Measurements from ENCODE around the gene BTNL9. TPM values are rescaled to one million over a fixed set of nuclear protein-coding genes. Genes with fewer than 3 reads are reported as not detected.

BTNL9 gene
- total RNA-seq, 1 donor from 2014 or later = 99.8 TPM

- H3K4me1 ChIP-seq = peaks cover 8% of the 10 kb centered on the region
- H3K27me3 ChIP-seq = peaks cover 90% of the 10 kb centered on the region
- ATAC-seq (no peak), DNase-seq (no peak)
- H3K4me3 ChIP-seq = no peak overlapping the region
- TF ChIP-seq, protein P1, sequence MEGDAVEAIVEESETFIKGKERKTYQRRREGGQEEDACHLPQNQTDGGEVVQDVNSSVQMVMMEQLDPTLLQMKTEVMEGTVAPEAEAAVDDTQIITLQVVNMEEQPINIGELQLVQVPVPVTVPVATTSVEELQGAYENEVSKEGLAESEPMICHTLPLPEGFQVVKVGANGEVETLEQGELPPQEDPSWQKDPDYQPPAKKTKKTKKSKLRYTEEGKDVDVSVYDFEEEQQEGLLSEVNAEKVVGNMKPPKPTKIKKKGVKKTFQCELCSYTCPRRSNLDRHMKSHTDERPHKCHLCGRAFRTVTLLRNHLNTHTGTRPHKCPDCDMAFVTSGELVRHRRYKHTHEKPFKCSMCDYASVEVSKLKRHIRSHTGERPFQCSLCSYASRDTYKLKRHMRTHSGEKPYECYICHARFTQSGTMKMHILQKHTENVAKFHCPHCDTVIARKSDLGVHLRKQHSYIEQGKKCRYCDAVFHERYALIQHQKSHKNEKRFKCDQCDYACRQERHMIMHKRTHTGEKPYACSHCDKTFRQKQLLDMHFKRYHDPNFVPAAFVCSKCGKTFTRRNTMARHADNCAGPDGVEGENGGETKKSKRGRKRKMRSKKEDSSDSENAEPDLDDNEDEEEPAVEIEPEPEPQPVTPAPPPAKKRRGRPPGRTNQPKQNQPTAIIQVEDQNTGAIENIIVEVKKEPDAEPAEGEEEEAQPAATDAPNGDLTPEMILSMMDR (IDR thresholded peaks at IDR 0.05) = no peak
- no peaks in the 10 kb centered on the region for H3K9me3 ChIP-seq
- no peaks in the 10 kb centered on the region for H3K36me3 ChIP-seq
- intact Hi-C loops (cut with DNase I) = no loop called here
- H3K27ac ChIP-seq = no peak overlapping the region
Measured at GRCh38 chr5:181056431-181056830, 16.4 kb downstream of the BTNL9 start.

- H3K9me3 ChIP-seq = no peaks in the 10 kb centered on the region
- TF ChIP-seq, protein P1 (IDR thresholded peaks at IDR 0.05) = no peak
- ATAC-seq (no peak), DNase-seq (no peak)
- H3K27ac ChIP-seq = no peak overlapping the region
- H3K36me3 ChIP-seq = no peaks in the 10 kb centered on the region
- H3K4me3 ChIP-seq = no peak overlapping the region
- intact Hi-C loops (cut with DNase I) = no loop called here
- H3K4me1 ChIP-seq = no peaks in the 10 kb centered on the region
- H3K27me3 ChIP-seq = peaks cover 90% of the 10 kb centered on the region
Measured at GRCh38 chr5:181058321-181058720, 18.3 kb downstream of the BTNL9 start.

GRCh38 chr5:181058786-181059296 lies 18.8 kb downstream of the BTNL9 start:
- Histone ChIP-seq H3K27ac (no peak overlapping the region), H3K36me3 (no peaks in the 10 kb centered on the region), H3K9me3 (no peaks in the 10 kb centered on the region), H3K4me3 (no peak overlapping the region), H3K27me3 (peaks cover 85% of the 10 kb centered on the region), H3K4me1 (no peaks in the 10 kb centered on the region)
- intact Hi-C loops (cut with DNase I) = no loop called here
- no peak for DNase-seq
- no peak for ATAC-seq
- TF ChIP-seq, protein P1 (IDR thresholded peaks at IDR 0.05) = no peak

DNA sequence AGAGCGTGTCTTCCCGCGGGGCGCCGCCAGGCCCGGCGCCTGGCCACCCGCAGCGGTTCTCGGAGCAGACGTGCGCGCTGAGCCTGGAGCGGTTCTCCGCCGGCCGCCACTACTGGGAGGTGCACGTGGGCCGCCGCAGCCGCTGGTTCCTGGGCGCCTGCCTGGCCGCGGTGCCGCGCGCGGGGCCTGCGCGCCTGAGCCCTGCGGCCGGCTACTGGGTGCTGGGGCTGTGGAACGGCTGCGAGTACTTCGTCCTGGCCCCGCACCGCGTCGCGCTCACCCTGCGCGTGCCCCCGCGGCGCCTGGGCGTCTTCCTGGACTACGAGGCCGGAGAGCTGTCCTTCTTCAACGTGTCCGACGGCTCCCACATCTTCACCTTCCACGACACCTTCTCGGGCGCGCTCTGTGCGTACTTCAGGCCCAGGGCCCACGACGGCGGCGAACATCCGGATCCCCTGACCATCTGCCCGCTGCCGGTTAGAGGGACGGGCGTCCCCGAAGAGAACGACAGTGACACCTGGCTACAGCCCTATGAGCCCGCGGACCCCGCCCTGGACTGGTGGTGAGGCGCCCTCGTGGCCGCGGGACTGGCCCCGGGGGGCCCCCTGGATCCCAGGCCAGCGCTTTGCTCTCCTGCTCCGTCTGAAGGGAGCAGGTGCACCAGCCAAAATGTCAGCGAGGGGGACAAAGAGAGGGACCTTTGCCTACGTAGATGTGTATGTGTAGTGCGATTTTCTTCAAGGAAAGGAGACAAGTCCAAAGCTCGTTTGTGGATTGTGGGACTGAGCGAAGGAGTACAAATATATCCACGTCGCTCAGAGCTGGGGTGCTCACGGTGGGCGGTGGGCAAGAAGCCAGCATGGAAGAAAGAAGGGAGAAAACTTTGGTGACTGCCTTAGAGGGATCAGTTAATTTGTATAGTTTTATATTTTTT lies 19.5 kb downstream of the BTNL9 start:
- H3K36me3 ChIP-seq = no peaks in the 10 kb centered on the region
- peak; percentile 48 for ATAC-seq
- no peak overlapping the region for H3K27ac ChIP-seq
- no peaks in the 10 kb centered on the region for H3K9me3 ChIP-seq
- intact Hi-C loops (cut with DNase I) = no loop called here
- TF ChIP-seq, protein P1 (IDR thresholded peaks at IDR 0.05) = no peak
- no peak overlapping the region for H3K4me3 ChIP-seq
- no peaks in the 10 kb centered on the region for H3K4me1 ChIP-seq
- peaks cover 78% of the 10 kb centered on the region for H3K27me3 ChIP-seq
- DNase-seq = no peak

- DNase-seq = no peak
- no peaks in the 10 kb centered on the region for H3K4me1 ChIP-seq
Measured at GRCh38 chr5:181060231-181060590, 20.1 kb downstream of the BTNL9 start.

More at GRCh38 chr5:181060231-181060590, 20.1 kb downstream of the BTNL9 start:
- no peak for ATAC-seq
- Histone ChIP-seq H3K4me3 (no peak overlapping the region), H3K36me3 (no peaks in the 10 kb centered on the region), H3K27ac (no peak overlapping the region), H3K27me3 (peaks cover 72% of the 10 kb centered on the region), H3K9me3 (no peaks in the 10 kb centered on the region)
- intact Hi-C loops (cut with DNase I) = no loop called here
- TF ChIP-seq, protein P1 (IDR thresholded peaks at IDR 0.05) = no peak

Measured in upper lobe of right lung (tissue), 1 donor.